Measurements from ENCODE around the gene RAD51B. TPM values are rescaled to one million over a fixed set of nuclear protein-coding genes. Genes with fewer than 3 reads are reported as not detected.

Gene RAD51B
- total and polyA plus RNA-seq, 9 of the 15 experiments (the other 6 are each of a cell fraction or from before 2014, with no cell fraction given) = 8.5 to 17.3 (median 11.3) TPM

DNA sequence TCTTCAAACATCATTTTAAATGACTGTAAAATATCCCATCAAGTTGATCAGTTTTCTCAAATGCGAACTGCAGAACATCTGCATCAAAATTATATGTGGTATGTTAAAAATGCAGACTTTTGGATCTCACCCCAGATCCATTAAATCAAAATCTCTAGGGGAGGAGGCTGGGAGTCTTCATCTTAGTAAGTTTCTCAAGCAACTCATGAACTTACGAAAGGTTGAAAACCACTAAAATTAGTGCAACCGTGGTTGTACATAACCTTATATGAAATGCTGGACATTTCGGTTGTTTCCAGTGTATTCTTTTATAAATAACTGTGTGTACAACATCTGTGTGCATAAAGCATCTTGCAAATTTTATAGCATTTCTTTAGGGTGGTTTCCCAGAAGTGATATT lies 934.1 kb downstream of the RAD51B start:
- Histone ChIP-seq H2AFZ (ENCODE audit: low read depth, low read length) (no peak overlapping the region), H4K20me1 (replicated peaks; ENCODE audit: control insufficient read depth, insufficient read depth, low read length) (no peaks in the 10 kb centered on the region), H3K27me3 (ENCODE audit: control insufficient read depth in 2 of 2, insufficient read depth in 2 of 2, low read length in 2 of 2) (no peaks in the 10 kb centered on the region), H3K9ac (ENCODE audit: insufficient read depth in 1 of 2, low read depth in 2 of 2, low read length in 2 of 2) (no peak overlapping the region), H3K4me1 (replicated peaks in 1 of 2; ENCODE audit: control insufficient read depth in 2 of 2, insufficient read depth in 2 of 2, low read length in 2 of 2) (peaks cover 16 to 53% of the 10 kb centered on the region in 2 experiments), H3K79me2 (ENCODE audit: control insufficient read depth, insufficient read depth, low read length) (no peaks in the 10 kb centered on the region), H3K36me3 (ENCODE audit: control insufficient read depth, insufficient read depth, low read length) (no peaks in the 10 kb centered on the region), H3K4me3 (no peak overlapping the region), H3K4me2 (ENCODE audit: insufficient read depth, low read length) (no peak overlapping the region), H3K9me1 (ENCODE audit: control insufficient read depth, insufficient read depth, low read length) (no peaks in the 10 kb centered on the region), H3K27ac (ENCODE audit: extremely low read depth, low read depth, low read length) (no peak overlapping the region), H3K9me3 (replicated peaks; ENCODE audit: control insufficient read depth, insufficient read depth, low read depth, low read length) (no peaks in the 10 kb centered on the region)
- intact Hi-C loops (cut with micrococcal nuclease) = no loop called here
- ATAC-seq (no peak), FAIRE-seq (no peak), DNase-seq (ENCODE audit: extremely low read depth in 1 of 4, low spot score in 3 of 4) (no peak)
- BruUV-seq (replicated peaks) = no TSS peak
- ChIA-PET POLR2A (no interaction called here), CTCF (ENCODE audit: low intra/inter-chr PET ratio) (no interaction called here)
- 75% methylated on average over 4 of the region's 4 CpGs for WGBS (ENCODE audit: insufficient coverage, low coverage, missing lambda C conversion rate)
- in situ Hi-C loops (cut with MboI) = no loop called here
- TF ChIP-seq TAL1 (IDR thresholded peaks at IDR 0.05) (no peak), COPS2 (conservative IDR thresholded peaks at IDR 0.05) (no peak), ZNF124 (CRISPR knock-in tag; IDR thresholded peaks at IDR 0.05) (no peak), ZNF507 (tag; conservative IDR thresholded peaks at IDR 0.05) (no peak), TAF7 (tag; IDR thresholded peaks at IDR 0.05) (no peak), SMARCA4 (IDR thresholded peaks at IDR 0.05) (no peak), RHOXF2B (CRISPR knock-in tag; conservative IDR thresholded peaks at IDR 0.05) (no peak), MYBL2 (IDR thresholded peaks at IDR 0.05; ENCODE audit: low read depth) (no peak), MYBL2 (CRISPR knock-in tag; IDR thresholded peaks at IDR 0.05; ENCODE audit: borderline replicate concordance) (no peak), ZNF764 (CRISPR knock-in tag; IDR thresholded peaks at IDR 0.05; ENCODE audit: low read depth) (no peak), ERF (CRISPR knock-in tag; IDR thresholded peaks at IDR 0.05) (no peak), LCOR (CRISPR knock-in tag; IDR thresholded peaks at IDR 0.05) (no peak), HDAC2 (IDR thresholded peaks at IDR 0.05) (no peak)
- TF ChIP-seq, protein P1, sequence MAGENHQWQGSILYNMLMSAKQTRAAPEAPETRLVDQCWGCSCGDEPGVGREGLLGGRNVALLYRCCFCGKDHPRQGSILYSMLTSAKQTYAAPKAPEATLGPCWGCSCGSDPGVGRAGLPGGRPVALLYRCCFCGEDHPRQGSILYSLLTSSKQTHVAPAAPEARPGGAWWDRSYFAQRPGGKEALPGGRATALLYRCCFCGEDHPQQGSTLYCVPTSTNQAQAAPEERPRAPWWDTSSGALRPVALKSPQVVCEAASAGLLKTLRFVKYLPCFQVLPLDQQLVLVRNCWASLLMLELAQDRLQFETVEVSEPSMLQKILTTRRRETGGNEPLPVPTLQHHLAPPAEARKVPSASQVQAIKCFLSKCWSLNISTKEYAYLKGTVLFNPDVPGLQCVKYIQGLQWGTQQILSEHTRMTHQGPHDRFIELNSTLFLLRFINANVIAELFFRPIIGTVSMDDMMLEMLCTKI (IDR thresholded peaks at IDR 0.05; ENCODE audit: partially characterized antibody) = no peak
- TF ChIP-seq, protein P2, sequence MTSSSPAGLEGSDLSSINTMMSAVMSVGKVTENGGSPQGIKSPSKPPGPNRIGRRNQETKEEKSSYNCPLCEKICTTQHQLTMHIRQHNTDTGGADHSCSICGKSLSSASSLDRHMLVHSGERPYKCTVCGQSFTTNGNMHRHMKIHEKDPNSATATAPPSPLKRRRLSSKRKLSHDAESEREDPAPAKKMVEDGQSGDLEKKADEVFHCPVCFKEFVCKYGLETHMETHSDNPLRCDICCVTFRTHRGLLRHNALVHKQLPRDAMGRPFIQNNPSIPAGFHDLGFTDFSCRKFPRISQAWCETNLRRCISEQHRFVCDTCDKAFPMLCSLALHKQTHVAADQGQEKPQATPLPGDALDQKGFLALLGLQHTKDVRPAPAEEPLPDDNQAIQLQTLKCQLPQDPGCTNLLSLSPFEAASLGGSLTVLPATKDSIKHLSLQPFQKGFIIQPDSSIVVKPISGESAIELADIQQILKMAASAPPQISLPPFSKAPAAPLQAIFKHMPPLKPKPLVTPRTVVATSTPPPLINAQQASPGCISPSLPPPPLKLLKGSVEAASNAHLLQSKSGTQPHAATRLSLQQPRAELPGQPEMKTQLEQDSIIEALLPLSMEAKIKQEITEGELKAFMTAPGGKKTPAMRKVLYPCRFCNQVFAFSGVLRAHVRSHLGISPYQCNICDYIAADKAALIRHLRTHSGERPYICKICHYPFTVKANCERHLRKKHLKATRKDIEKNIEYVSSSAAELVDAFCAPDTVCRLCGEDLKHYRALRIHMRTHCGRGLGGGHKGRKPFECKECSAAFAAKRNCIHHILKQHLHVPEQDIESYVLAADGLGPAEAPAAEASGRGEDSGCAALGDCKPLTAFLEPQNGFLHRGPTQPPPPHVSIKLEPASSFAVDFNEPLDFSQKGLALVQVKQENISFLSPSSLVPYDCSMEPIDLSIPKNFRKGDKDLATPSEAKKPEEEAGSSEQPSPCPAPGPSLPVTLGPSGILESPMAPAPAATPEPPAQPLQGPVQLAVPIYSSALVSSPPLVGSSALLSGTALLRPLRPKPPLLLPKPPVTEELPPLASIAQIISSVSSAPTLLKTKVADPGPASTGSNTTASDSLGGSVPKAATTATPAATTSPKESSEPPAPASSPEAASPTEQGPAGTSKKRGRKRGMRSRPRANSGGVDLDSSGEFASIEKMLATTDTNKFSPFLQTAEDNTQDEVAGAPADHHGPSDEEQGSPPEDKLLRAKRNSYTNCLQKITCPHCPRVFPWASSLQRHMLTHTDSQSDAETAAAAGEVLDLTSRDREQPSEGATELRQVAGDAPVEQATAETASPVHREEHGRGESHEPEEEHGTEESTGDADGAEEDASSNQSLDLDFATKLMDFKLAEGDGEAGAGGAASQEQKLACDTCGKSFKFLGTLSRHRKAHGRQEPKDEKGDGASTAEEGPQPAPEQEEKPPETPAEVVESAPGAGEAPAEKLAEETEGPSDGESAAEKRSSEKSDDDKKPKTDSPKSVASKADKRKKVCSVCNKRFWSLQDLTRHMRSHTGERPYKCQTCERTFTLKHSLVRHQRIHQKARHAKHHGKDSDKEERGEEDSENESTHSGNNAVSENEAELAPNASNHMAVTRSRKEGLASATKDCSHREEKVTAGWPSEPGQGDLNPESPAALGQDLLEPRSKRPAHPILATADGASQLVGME (CRISPR knock-in tag; IDR thresholded peaks at IDR 0.05) = no peak
- TF ChIP-seq, protein P3, sequence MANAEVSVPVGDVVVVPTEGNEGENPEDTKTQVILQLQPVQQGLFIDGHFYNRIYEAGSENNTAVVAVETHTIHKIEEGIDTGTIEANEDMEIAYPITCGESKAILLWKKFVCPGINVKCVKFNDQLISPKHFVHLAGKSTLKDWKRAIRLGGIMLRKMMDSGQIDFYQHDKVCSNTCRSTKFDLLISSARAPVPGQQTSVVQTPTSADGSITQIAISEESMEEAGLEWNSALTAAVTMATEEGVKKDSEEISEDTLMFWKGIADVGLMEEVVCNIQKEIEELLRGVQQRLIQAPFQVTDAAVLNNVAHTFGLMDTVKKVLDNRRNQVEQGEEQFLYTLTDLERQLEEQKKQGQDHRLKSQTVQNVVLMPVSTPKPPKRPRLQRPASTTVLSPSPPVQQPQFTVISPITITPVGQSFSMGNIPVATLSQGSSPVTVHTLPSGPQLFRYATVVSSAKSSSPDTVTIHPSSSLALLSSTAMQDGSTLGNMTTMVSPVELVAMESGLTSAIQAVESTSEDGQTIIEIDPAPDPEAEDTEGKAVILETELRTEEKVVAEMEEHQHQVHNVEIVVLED (CRISPR knock-in tag; IDR thresholded peaks at IDR 0.05) = no peak

All from K562 (cell line).